NCI-H146 treated with DMSO at 0.1 percent for 48 hours (cell line): ENCODE measurements around the gene HDGFL2.
A peak's percentile ranks its signal among the peaks of the same experiment; 100 is the strongest.

Experiments
- DNase-seq: peaks from one replicate; lab custom pipeline; 2025; ENCODE audit not compliant: unreplicated experiment; lab: John Stamatoyannopoulos, UW

Gene HDGFL2

GRCh38 chr19:4464815-4465581, 7.1 kb upstream of the HDGFL2 start:
- DNase-seq = no peak

- no peak for DNase-seq
Observed at GRCh38 chr19:4467835-4468234, 4.3 kb upstream of the HDGFL2 start.

GRCh38 chr19:4471403-4472173, 509 bp upstream of the HDGFL2 start:
- DNase-seq = peak; percentile 100

GRCh38 chr19:4473011-4473762, 1.1 kb downstream of the HDGFL2 start:
- no peak for DNase-seq

GRCh38 chr19:4473763-4474513, 1.8 kb downstream of the HDGFL2 start:
- no peak for DNase-seq

- peak; percentile 54 for DNase-seq
Observed at GRCh38 chr19:4474514-4475022, 2.5 kb downstream of the HDGFL2 start.

GRCh38 chr19:4477034-4477801, 5.1 kb downstream of the HDGFL2 start:
- DNase-seq = no peak

- no peak for DNase-seq
Observed at GRCh38 chr19:4482721-4483364, 10.7 kb downstream of the HDGFL2 start.

GRCh38 chr19:4483385-4483784, 11.3 kb downstream of the HDGFL2 start:
- DNase-seq = no peak

GRCh38 chr19:4487572-4487971, 15.5 kb downstream of the HDGFL2 start:
- no peak for DNase-seq

- no peak for DNase-seq
Observed at GRCh38 chr19:4488496-4488895, 16.4 kb downstream of the HDGFL2 start.

GRCh38 chr19:4491446-4491845, 19.3 kb downstream of the HDGFL2 start:
- DNase-seq = no peak

- DNase-seq = no peak
Observed at GRCh38 chr19:4492337-4493103, 20.4 kb downstream of the HDGFL2 start.

- no peak for DNase-seq
Observed at GRCh38 chr19:4493104-4493928, 21.2 kb downstream of the HDGFL2 start.

GRCh38 chr19:4493929-4494690, 22.0 kb downstream of the HDGFL2 start:
- no peak for DNase-seq

GRCh38 chr19:4494691-4495064, 22.6 kb downstream of the HDGFL2 start:
- no peak for DNase-seq

GRCh38 chr19:4495471-4495870, 23.4 kb downstream of the HDGFL2 start:
- DNase-seq = no peak
